NK-92 (cell line): ENCODE data around the gene ZNF768.
"Not testable (repeated sequence)": the region's sequence is repeated elsewhere in the genome, so short reads cannot be mapped to it uniquely, and the experiment has no call there.

Source experiments
- DNase-seq: peaks from one replicate; lab custom pipeline; 2025; ENCODE audit not compliant: unreplicated experiment; lab: John Stamatoyannopoulos, UW

The ZNF768 gene

GRCh38 chr16:30511509-30511908, 14.9 kb downstream of the ZNF768 start:
- no peak for DNase-seq

GRCh38 chr16:30510376-30510938, 15.9 kb downstream of the ZNF768 start:
- no peak for DNase-seq

- DNase-seq = no peak
Observed at GRCh38 chr16:30509081-30509765, 17.1 kb downstream of the ZNF768 start.

- no peak for DNase-seq
Observed at GRCh38 chr16:30503403-30504296, 22.7 kb downstream of the ZNF768 start.

- no peak for DNase-seq
Observed at GRCh38 chr16:30499284-30499683, 27.1 kb downstream of the ZNF768 start.

- DNase-seq = no peak
Observed at GRCh38 chr16:30494709-30495108, 31.7 kb downstream of the ZNF768 start.

- no peak for DNase-seq
Observed at GRCh38 chr16:30493941-30494488, 32.4 kb downstream of the ZNF768 start.

- DNase-seq = no peak
Observed at GRCh38 chr16:30491744-30492308, 34.5 kb downstream of the ZNF768 start.

- no peak for DNase-seq
Observed at GRCh38 chr16:30491229-30491628, 35.1 kb downstream of the ZNF768 start.

GRCh38 chr16:30490210-30490609, 36.2 kb downstream of the ZNF768 start:
- DNase-seq = no peak

- no peak for DNase-seq
Observed at GRCh38 chr16:30488764-30489605, 37.4 kb downstream of the ZNF768 start.

GRCh38 chr16:30485818-30486436, 40.4 kb downstream of the ZNF768 start:
- DNase-seq = no peak

- DNase-seq = no peak
Observed at GRCh38 chr16:30484887-30485286, 41.5 kb downstream of the ZNF768 start.

GRCh38 chr16:30482366-30482765, 44.0 kb downstream of the ZNF768 start:
- no peak for DNase-seq

- no peak for DNase-seq
Observed at GRCh38 chr16:30481381-30481780, 45.0 kb downstream of the ZNF768 start.

- DNase-seq = no peak
Observed at GRCh38 chr16:30478766-30479478, 47.4 kb downstream of the ZNF768 start.

- DNase-seq = not testable (repeated sequence)
Observed at GRCh38 chr16:30477773-30478172, 48.6 kb downstream of the ZNF768 start.

GRCh38 chr16:30476991-30477390, 49.4 kb downstream of the ZNF768 start:
- no peak for DNase-seq

- no peak for DNase-seq
Observed at GRCh38 chr16:30474684-30475083, 51.7 kb downstream of the ZNF768 start.
